ENCODE results near the gene PLS1. TPM values are rescaled to one million over a fixed set of nuclear protein-coding genes. Genes with fewer than 3 reads are reported as not detected.

The PLS1 gene
- total RNA-seq, 2 experiments from 2014 or later = 4.0 to 7.2 TPM

GRCh38 chr3:142636664-142637063 lies 40.5 kb downstream of the PLS1 start:
- H3K9me2 ChIP-seq (ENCODE audit: insufficient read depth, low read length) = no peaks in the 10 kb centered on the region
- no peaks in the 10 kb centered on the region for H3K36me3 ChIP-seq (ENCODE audit: insufficient read depth, low read length)
- no peaks in the 10 kb centered on the region for H3K4me1 ChIP-seq (ENCODE audit: insufficient read depth, low read length, poor library complexity, severe bottlenecking)
- H3K4me2 ChIP-seq (ENCODE audit: low read length) = no peak overlapping the region
- H3K27ac ChIP-seq (ENCODE audit: low read depth, low read length, poor library complexity, severe bottlenecking) = no peak overlapping the region
- BruUV-seq (replicated peaks) = no TSS peak
- no peak for DNase-seq (ENCODE audit: low spot score)
- no peak overlapping the region for H2AFZ ChIP-seq (ENCODE audit: low read length)
- intact Hi-C loops (cut with micrococcal nuclease; ENCODE audit: unreplicated experiment) = no loop called here
- no peaks in the 10 kb centered on the region for H3K79me2 ChIP-seq (ENCODE audit: insufficient read depth, low read depth, low read length)
- TF ChIP-seq CTCF (conservative IDR thresholded peaks at IDR 0.05; ENCODE audit: low read length) (no peak), EZH2phosphoT487 (IDR thresholded peaks at IDR 0.05; ENCODE audit: borderline replicate concordance, low read depth, low read length) (no peak)
- H3K9me3 ChIP-seq (ENCODE audit: low read length) = no peaks in the 10 kb centered on the region
- H3K4me3 ChIP-seq (ENCODE audit: low read depth, low read length, poor library complexity, severe bottlenecking) = no peak overlapping the region
- 0 out of 2 replicates have a peak, but pooled peaks cover 6% of the 10 kb centered on the region for H4K20me1 ChIP-seq (ENCODE audit: insufficient read depth, low read length)
- CTCF ChIA-PET (ENCODE audit: unreplicated experiment) = no interaction called here
- POLR2A ChIA-PET = no interaction called here

- Histone ChIP-seq H3K9me3 (ENCODE audit: low read length) (no peaks in the 10 kb centered on the region), H3K27ac (ENCODE audit: low read depth, low read length, poor library complexity, severe bottlenecking) (no peak overlapping the region), H3K4me1 (ENCODE audit: insufficient read depth, low read length, poor library complexity, severe bottlenecking) (no peaks in the 10 kb centered on the region), H3K9me2 (ENCODE audit: insufficient read depth, low read length) (no peaks in the 10 kb centered on the region), H2AFZ (ENCODE audit: low read length) (no peak overlapping the region), H3K4me2 (ENCODE audit: low read length) (no peak overlapping the region), H3K4me3 (ENCODE audit: low read depth, low read length, poor library complexity, severe bottlenecking) (no peak overlapping the region), H3K36me3 (ENCODE audit: insufficient read depth, low read length) (no peaks in the 10 kb centered on the region), H3K79me2 (ENCODE audit: insufficient read depth, low read depth, low read length) (no peaks in the 10 kb centered on the region), H4K20me1 (ENCODE audit: insufficient read depth, low read length) (0 out of 2 replicates have a peak, but pooled peaks cover 6% of the 10 kb centered on the region)
- intact Hi-C loops (cut with micrococcal nuclease; ENCODE audit: unreplicated experiment) = no loop called here
- ChIA-PET CTCF (ENCODE audit: unreplicated experiment) (no interaction called here), POLR2A (interaction anchor here (0.6 to 0.9 kb wide), 3 partner anchors 27 to 324 kb away, joined by 3 read pairs; no protein-coding TSS in a partner anchor)
- DNase-seq (ENCODE audit: low spot score) = no peak
- TF ChIP-seq CTCF (conservative IDR thresholded peaks at IDR 0.05; ENCODE audit: low read length) (no peak), EZH2phosphoT487 (IDR thresholded peaks at IDR 0.05; ENCODE audit: borderline replicate concordance, low read depth, low read length) (no peak)
- no TSS peak for BruUV-seq (replicated peaks)
Observed at GRCh38 chr3:142638291-142638690, 42.1 kb downstream of the PLS1 start.

GRCh38 chr3:142641504-142641903 lies 45.3 kb downstream of the PLS1 start:
- Histone ChIP-seq H2AFZ (ENCODE audit: low read length) (no peak overlapping the region), H3K27ac (ENCODE audit: low read depth, low read length, poor library complexity, severe bottlenecking) (no peak overlapping the region), H3K4me2 (ENCODE audit: low read length) (no peak overlapping the region), H3K4me1 (ENCODE audit: insufficient read depth, low read length, poor library complexity, severe bottlenecking) (no peaks in the 10 kb centered on the region), H3K79me2 (ENCODE audit: insufficient read depth, low read depth, low read length) (no peaks in the 10 kb centered on the region), H3K9me3 (ENCODE audit: low read length) (no peaks in the 10 kb centered on the region), H3K36me3 (ENCODE audit: insufficient read depth, low read length) (no peaks in the 10 kb centered on the region), H4K20me1 (ENCODE audit: insufficient read depth, low read length) (0 out of 2 replicates have a peak, but pooled peaks cover 5% of the 10 kb centered on the region), H3K9me2 (ENCODE audit: insufficient read depth, low read length) (no peaks in the 10 kb centered on the region), H3K4me3 (ENCODE audit: low read depth, low read length, poor library complexity, severe bottlenecking) (no peak overlapping the region)
- ChIA-PET CTCF (ENCODE audit: unreplicated experiment) (interaction anchor here (0.5 kb wide), 1 partner anchor 331 kb away, joined by 3 read pairs; no protein-coding TSS in a partner anchor), POLR2A (interaction anchor here (0.7 to 1.2 kb wide), 2 partner anchors 14 to 85 kb away, joined by 3 read pairs; no protein-coding TSS in a partner anchor)
- DNase-seq (ENCODE audit: low spot score) = no peak
- BruUV-seq (replicated peaks) = no TSS peak
- TF ChIP-seq EZH2phosphoT487 (IDR thresholded peaks at IDR 0.05; ENCODE audit: borderline replicate concordance, low read depth, low read length) (no peak), CTCF (conservative IDR thresholded peaks at IDR 0.05; ENCODE audit: low read length) (no peak)
- intact Hi-C loops (cut with micrococcal nuclease; ENCODE audit: unreplicated experiment) = no loop called here

All from OCI-LY7 (cell line).